Smooth muscle cell (in vitro differentiated cells): ENCODE data around the gene TCF15. TPM values are rescaled to one million over a fixed set of nuclear protein-coding genes. Genes with fewer than 3 reads are reported as not detected.

ENCODE experiments used
- DNase-seq: peaks from one replicate; lab custom pipeline; 2025; ENCODE audit not compliant: unreplicated experiment; lab: John Stamatoyannopoulos, UW
- H2AFZ ChIP-seq: fragments of 200-600 bp; sonication (generic); 2 replicates; pipeline ENCODE4 v1.6.0; 2016; ENCODE audit warnings: antibody characterized with exemption, low read depth, mild to moderate bottlenecking
- H3F3A ChIP-seq: fragments of 200-600 bp; sonication (generic); 2 replicates; pipeline ENCODE4 v1.6.0; 2017; ENCODE audit warnings: antibody characterized with exemption, low read depth
- H3K27ac ChIP-seq: fragments of 200-600 bp; sonication (generic); 2 replicates; pipeline ENCODE4 v1.5.1; 2016; ENCODE audit warnings: low read depth, mild to moderate bottlenecking
- H3K27me3 ChIP-seq: fragments of 200-600 bp; sonication (generic); 2 replicates; pipeline ENCODE4 v1.6.1; 2016; ENCODE audit warnings: low read depth, mild to moderate bottlenecking
- H3K36me3 ChIP-seq: fragments of 200-600 bp; sonication (generic); 2 replicates; pipeline ENCODE4 v1.5.1; 2016; ENCODE audit warnings: low read depth
- H3K4me1 ChIP-seq: fragments of 200-600 bp; sonication (generic); 2 replicates; pipeline ENCODE4 v1.5.1; 2016; ENCODE audit warnings: low read depth
- H3K4me2 ChIP-seq: fragments of 200-600 bp; sonication (generic); 2 replicates; pipeline ENCODE4 v1.6.0; 2016; ENCODE audit warnings: mild to moderate bottlenecking
- H3K4me3 ChIP-seq: fragments of 200-600 bp; sonication (generic); 2 replicates; pipeline ENCODE4 v1.5.1; 2016; ENCODE audit warnings: mild to moderate bottlenecking
- H3K79me2 ChIP-seq: fragments of 200-600 bp; sonication (generic); 2 replicates; pipeline ENCODE4 v1.6.0; 2016; ENCODE audit warnings: low read depth, mild to moderate bottlenecking
- H3K9ac ChIP-seq: fragments of 200-600 bp; sonication (generic); 2 replicates; pipeline ENCODE4 v1.6.0; 2016; ENCODE audit warnings: low read depth
- H3K9me3 ChIP-seq: fragments of 200-600 bp; sonication (generic); replicated peaks from 2 replicates; pipeline ENCODE4 v1.5.1; 2016; ENCODE audit warnings: low read depth
- H4K20me1 ChIP-seq: fragments of 200-600 bp; sonication (generic); 2 replicates; pipeline ENCODE4 v1.6.0; 2016; ENCODE audit warnings: low read depth
- WGBS: methylation state at CpG from one replicate; pipeline ENCODE4 v1.1.7; 2016; ENCODE audit warnings: low lambda C conversion rate; 5-methylcytosine and 5-hydroxymethylcytosine counted together
- polyA plus RNA-seq: library from polyadenylated mRNA; unstranded; fragments of >200 nt; fragmentation: Nextera tagmentation; extraction: Ambion mirVana; gene quantifications from 2 replicates; pipeline ENCODE4 v1.2.1, GENCODE V29; 2016
- total RNA-seq: library from RNA; depleted of rRNA; stranded (reverse); fragments of >200 nt; gene quantifications from 2 replicates; pipeline ENCODE4 v1.2.3, GENCODE V29; 2014
- TF ChIP-seq, protein P1 (sequence below): fragments of 200-600 bp; sonication (generic); IDR thresholded peaks from 2 replicates; pipeline ENCODE4 v1.5.1; 2017; ENCODE audit warnings: borderline replicate concordance, mild to moderate bottlenecking, antibody characterized with exemption; ENCODE audit not compliant: insufficient read depth, poor library complexity, severe bottlenecking

The TCF15 gene
- total and polyA plus RNA-seq, 2 experiments from 2014 or later, result not detected

DNA sequence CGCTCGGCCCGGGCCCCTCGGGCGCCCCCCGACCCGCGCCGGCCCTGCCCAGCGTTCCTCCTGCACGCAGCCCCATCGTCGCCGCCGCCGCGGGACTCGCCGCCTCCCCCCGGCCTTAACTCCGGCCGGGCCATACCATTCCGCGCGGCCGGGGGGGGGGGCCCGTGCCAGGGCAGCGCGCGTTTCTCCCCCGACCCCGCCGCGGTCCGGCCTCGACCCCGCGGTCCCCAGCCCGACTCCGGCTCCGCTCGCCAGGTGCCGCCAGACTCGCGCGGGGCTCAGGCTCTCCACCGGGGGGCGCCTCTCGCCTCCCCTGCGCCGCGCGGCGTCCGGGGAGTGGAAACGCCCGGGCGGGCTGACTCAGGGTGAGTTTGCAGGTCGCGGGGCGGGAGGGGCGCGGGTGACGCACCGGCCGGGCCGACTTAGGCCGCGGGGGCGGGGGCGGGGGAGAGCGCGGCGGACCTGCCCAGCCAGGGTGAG lies 43.0 kb upstream of the TCF15 start, which contains the start of gene SRXN1:
Gene SRXN1, minus strand, starts transcription at position 91 of the 480 bp plus-strand sequence. Its CDS starts 15 bp downstream, at position 76.
- peak within 1 kb of the TSS; percentile 84 for H3K27ac ChIP-seq
- H3K4me3 ChIP-seq, result peak within 1 kb of the TSS; percentile 74
- TF ChIP-seq, protein P1, sequence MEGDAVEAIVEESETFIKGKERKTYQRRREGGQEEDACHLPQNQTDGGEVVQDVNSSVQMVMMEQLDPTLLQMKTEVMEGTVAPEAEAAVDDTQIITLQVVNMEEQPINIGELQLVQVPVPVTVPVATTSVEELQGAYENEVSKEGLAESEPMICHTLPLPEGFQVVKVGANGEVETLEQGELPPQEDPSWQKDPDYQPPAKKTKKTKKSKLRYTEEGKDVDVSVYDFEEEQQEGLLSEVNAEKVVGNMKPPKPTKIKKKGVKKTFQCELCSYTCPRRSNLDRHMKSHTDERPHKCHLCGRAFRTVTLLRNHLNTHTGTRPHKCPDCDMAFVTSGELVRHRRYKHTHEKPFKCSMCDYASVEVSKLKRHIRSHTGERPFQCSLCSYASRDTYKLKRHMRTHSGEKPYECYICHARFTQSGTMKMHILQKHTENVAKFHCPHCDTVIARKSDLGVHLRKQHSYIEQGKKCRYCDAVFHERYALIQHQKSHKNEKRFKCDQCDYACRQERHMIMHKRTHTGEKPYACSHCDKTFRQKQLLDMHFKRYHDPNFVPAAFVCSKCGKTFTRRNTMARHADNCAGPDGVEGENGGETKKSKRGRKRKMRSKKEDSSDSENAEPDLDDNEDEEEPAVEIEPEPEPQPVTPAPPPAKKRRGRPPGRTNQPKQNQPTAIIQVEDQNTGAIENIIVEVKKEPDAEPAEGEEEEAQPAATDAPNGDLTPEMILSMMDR, result peak; percentile 66
- peak within 1 kb of the TSS; percentile 97 for H3K9ac ChIP-seq
- no peaks in the 10 kb centered on the region for H3F3A ChIP-seq
- no peaks in the 10 kb centered on the region for H3K27me3 ChIP-seq
- peak within 1 kb of the TSS; percentile 95 for H3K4me2 ChIP-seq
- peak within 1 kb of the TSS; percentile 86 for H2AFZ ChIP-seq
- DNase-seq, result peak; percentile 81
- H4K20me1 ChIP-seq, result peaks cover 23% of the 10 kb centered on the region
- H3K4me1 ChIP-seq, result peaks cover 11% of the 10 kb centered on the region
- 1% methylated on average over 52 of the region's 74 CpGs for WGBS
- peaks cover 2% of the 10 kb centered on the region for H3K36me3 ChIP-seq
- H3K9me3 ChIP-seq, result no peaks in the 10 kb centered on the region
- no peaks in the 10 kb centered on the region for H3K79me2 ChIP-seq

DNA sequence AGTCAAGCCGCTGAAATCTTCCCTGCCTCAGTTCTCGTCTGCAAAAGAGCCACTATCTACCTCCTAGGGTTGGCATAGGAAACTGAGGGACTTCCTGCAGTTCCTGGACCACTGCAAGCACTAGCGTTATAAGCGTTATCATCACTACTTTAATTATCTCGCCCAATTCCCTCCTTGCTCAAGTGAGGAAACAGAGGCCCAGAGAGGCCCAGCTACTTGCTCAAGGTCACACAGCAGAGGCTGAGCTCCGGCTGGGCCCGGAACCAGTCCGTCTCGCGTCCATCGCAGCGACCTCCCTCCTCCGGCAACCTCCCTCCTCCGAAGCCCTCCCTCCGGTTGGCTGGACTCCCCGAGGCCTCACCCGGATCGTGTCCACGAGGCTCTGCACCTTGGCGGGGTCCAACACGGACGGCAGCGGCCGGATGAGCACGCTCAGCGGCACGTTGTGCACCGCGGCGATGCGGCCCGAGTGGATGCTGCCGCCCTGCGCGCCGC lies 42.6 kb upstream of the TCF15 start:
- Histone ChIP-seq H2AFZ (peak overlapping the region; percentile 66), H3K27ac (peak overlapping the region; percentile 84), H4K20me1 (peaks cover 26% of the 10 kb centered on the region), H3K4me2 (peak overlapping the region; percentile 95), H3K9me3 (no peaks in the 10 kb centered on the region), H3K27me3 (no peaks in the 10 kb centered on the region), H3K4me3 (peak overlapping the region; percentile 74), H3K36me3 (peaks cover 7% of the 10 kb centered on the region), H3F3A (no peaks in the 10 kb centered on the region), H3K9ac (peak overlapping the region; percentile 97), H3K79me2 (no peaks in the 10 kb centered on the region), H3K4me1 (peaks cover 11% of the 10 kb centered on the region)
- 3% methylated on average over 35 of the region's 36 CpGs for WGBS
- TF ChIP-seq, protein P1, result no peak
- no peak for DNase-seq

DNA sequence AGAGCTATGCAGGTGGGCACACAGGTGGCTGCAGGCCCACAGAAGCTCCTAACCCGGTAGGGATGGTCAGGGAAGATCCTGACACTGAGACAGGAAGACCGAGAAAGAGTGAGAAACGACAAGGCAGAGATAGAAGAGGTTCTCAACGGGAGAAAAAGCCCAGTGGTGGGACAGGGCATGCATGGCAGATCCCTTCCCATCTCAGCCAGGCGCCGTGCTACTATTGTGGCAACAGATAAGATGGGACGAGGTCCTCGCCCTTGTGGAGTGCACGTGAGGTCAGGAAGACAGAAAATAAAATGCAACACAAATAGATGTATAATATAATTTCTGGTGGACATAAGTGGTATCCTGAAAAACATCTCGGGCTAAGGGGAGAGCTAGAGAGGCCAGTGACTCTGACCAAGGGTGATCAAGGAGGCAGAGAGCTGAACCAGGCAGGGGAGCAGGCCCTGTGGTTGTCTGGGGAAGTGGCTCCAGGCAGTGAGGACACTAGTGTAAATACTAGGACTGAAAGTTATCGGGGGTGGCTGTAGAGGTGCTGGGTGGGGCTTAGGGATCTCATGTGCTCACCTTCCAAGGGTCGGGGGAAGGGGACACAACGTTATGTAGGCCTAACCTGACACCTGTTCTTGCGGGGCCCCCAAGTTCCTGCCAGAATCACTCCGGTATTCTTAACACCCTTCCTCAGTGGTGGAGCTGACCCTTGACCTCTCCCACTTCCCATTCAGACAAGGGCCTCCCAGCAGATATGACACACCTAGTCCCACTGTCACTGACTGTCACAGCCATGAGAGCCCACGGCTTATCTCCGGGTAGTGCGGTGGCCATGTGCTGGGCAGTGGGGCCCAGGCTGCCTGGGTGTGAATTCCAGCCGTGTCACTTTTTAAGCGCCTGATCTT lies 41.9 kb upstream of the TCF15 start:
- Histone ChIP-seq H3K9ac (peak overlapping the region; percentile 97), H4K20me1 (peaks cover 33% of the 10 kb centered on the region)
- TF ChIP-seq, protein P1, result no peak

More for the DNA sequence above, 41.9 kb upstream of the TCF15 start:
- peak overlapping the region; percentile 84 for H3K27ac ChIP-seq
- peak overlapping the region; percentile 95 for H3K4me2 ChIP-seq
- no peaks in the 10 kb centered on the region for H3K27me3 ChIP-seq
- 60% methylated on average over 20 of the region's 20 CpGs for WGBS
- no peak overlapping the region for H2AFZ ChIP-seq
- no peak for DNase-seq
- H3K79me2 ChIP-seq, result no peaks in the 10 kb centered on the region
- peak overlapping the region; percentile 74 for H3K4me3 ChIP-seq
- peaks cover 11% of the 10 kb centered on the region for H3K4me1 ChIP-seq
- H3K9me3 ChIP-seq, result no peaks in the 10 kb centered on the region
- H3F3A ChIP-seq, result peaks cover under 1% of the 10 kb centered on the region
- peaks cover 12% of the 10 kb centered on the region for H3K36me3 ChIP-seq
